Astrocyte (in vitro differentiated cells and primary cell): ENCODE data around the gene ZDHHC14. TPM values are rescaled to one million over a fixed set of nuclear protein-coding genes. Genes with fewer than 3 reads are reported as not detected.
A peak's percentile ranks its signal among the peaks of the same experiment; 100 is the strongest.

Experiments
- DNase-seq: peaks from one replicate; pipeline ENCODE4 v3.0.0-alpha.2; 2010; ENCODE audit warnings: low read depth
- FAIRE-seq: peaks from 2 replicates; lab custom pipeline; 2011; peaks lifted over from hg19 to GRCh38; lab: Jason Lieb, UNC
- H2AFZ ChIP-seq: 2 replicates; pipeline ENCODE4 v1.6.0; 2012; ENCODE audit warnings: low read depth, low read length, inconsistent platforms
- H3K27ac ChIP-seq: 2 replicates; pipeline ENCODE4 v1.5.1; 2011; ENCODE audit warnings: low read depth, low read length, inconsistent platforms
- H3K27me3 ChIP-seq: 2 replicates; pipeline ENCODE4 v1.6.0; 2011; ENCODE audit warnings: low read length, inconsistent platforms; ENCODE audit not compliant: insufficient read depth
- H3K36me3 ChIP-seq: 2 replicates; pipeline ENCODE4 v1.5.1; 2011; ENCODE audit warnings: low read length, inconsistent platforms; ENCODE audit not compliant: insufficient read depth
- H3K4me1 ChIP-seq: 2 replicates; pipeline ENCODE4 v1.5.1; 2011; ENCODE audit warnings: low read length, inconsistent platforms; ENCODE audit not compliant: insufficient read depth
- H3K4me2 ChIP-seq: 2 replicates; pipeline ENCODE4 v1.6.0; 2012; ENCODE audit warnings: low read length, inconsistent platforms
- H3K4me3 ChIP-seq: 2 replicates; pipeline ENCODE4 v1.5.1; 2011; ENCODE audit warnings: low read depth, mild to moderate bottlenecking, low read length, inconsistent platforms; ENCODE audit not compliant: insufficient read depth
- H3K79me2 ChIP-seq: 2 replicates; pipeline ENCODE4 v1.6.0; 2012; ENCODE audit warnings: mild to moderate bottlenecking, low read length, inconsistent platforms; ENCODE audit not compliant: insufficient read depth
- H3K9ac ChIP-seq: 2 replicates; pipeline ENCODE4 v1.6.0; 2012; ENCODE audit warnings: mild to moderate bottlenecking, low read length, inconsistent platforms
- H3K9me3 ChIP-seq: 2 replicates; pipeline ENCODE4 v1.5.1; 2012; ENCODE audit warnings: low read depth, mild to moderate bottlenecking, low read length, inconsistent platforms; ENCODE audit not compliant: insufficient read depth
- H4K20me1 ChIP-seq: 2 replicates; pipeline ENCODE4 v1.6.0; 2012; ENCODE audit warnings: low read length, inconsistent platforms; ENCODE audit not compliant: insufficient read depth
- H3K27ac Mint-ChIP-seq: one replicate; pipeline ENCODE4 v1.8.0; 2021; ENCODE audit warnings: mild to moderate bottlenecking, mixed read lengths; ENCODE audit not compliant: unreplicated experiment
- H3K27me3 Mint-ChIP-seq: one replicate; pipeline ENCODE4 v1.8.0; 2021; ENCODE audit warnings: low read depth, mixed read lengths; ENCODE audit not compliant: unreplicated experiment
- H3K36me3 Mint-ChIP-seq: one replicate; pipeline ENCODE4 v1.8.0; 2021; ENCODE audit warnings: low read depth, mixed read lengths; ENCODE audit not compliant: unreplicated experiment
- H3K4me1 Mint-ChIP-seq: one replicate; pipeline ENCODE4 v1.8.0; 2021; ENCODE audit warnings: low read depth, mixed read lengths; ENCODE audit not compliant: unreplicated experiment
- H3K4me3 Mint-ChIP-seq: one replicate; pipeline ENCODE4 v1.8.0; 2021; ENCODE audit warnings: mild to moderate bottlenecking, moderate library complexity, mixed read lengths; ENCODE audit not compliant: unreplicated experiment
- H3K9me3 Mint-ChIP-seq: one replicate; pipeline ENCODE4 v1.8.0; 2021; ENCODE audit warnings: mild to moderate bottlenecking, mixed read lengths; ENCODE audit not compliant: unreplicated experiment
- EZH2 ChIP-seq: IDR thresholded peaks from 2 replicates; pipeline ENCODE4 v1.6.1; 2012; ENCODE audit warnings: mild to moderate bottlenecking, low read length, inconsistent platforms; ENCODE audit not compliant: insufficient read depth
- total RNA-seq: library from RNA; stranded (reverse); gene quantifications from 2 replicates; pipeline ENCODE4 v1.2.1, GENCODE V29; 2021
- TF ChIP-seq, protein P1 (sequence below): IDR thresholded peaks from 2 replicates; pipeline ENCODE4 v1.5.1; 2011; ENCODE audit warnings: low read depth, mild to moderate bottlenecking, inconsistent platforms, low read length, moderate library complexity; ENCODE audit not compliant: insufficient read depth

Gene ZDHHC14
- total RNA-seq, 1 donor from 2014 or later = 7.2 TPM

DNA sequence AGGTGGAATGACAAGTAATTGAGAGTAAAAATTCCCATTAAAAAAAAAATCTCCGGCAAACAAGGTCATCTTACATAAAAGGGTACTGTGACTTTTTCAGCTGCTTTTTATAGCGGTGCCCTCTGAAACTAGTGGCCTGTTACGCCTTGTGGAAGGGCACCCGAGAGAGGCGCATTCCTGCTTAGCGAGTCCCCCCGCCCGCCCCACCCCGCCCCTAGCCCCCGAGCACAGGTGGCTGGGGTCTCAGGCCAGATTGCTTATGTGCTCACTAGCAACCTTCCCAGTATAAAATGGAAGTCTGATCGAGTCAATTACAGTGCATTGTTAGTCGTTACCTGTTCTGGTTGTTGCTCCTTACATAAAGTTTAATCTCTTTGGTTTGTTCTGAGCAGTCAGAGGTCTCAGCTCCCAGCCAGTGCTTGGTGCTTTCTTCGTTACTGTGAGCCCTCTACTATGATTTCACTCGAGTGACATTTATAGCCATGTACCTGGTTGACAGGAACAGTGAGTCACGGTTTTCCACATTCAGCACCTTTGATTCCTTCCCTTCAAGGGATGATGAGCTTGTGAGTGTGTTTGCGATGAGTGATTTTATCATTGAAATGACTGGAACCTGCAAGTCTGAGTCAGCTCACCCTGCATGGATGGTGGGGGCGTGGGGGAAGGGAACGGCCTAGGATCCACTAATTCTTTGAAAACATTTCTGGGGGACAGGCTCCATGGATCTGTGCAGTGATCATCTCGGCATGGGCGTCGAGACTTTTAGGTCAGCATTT lies 47.6 kb downstream of the ZDHHC14 start:
- Histone ChIP-seq H3K36me3 (no peaks in the 10 kb centered on the region), H3K4me2 (peak overlapping the region; percentile 19), H3K9ac (no peak overlapping the region), H3K9me3 (no peaks in the 10 kb centered on the region), H3K27me3 (peaks cover 3% of the 10 kb centered on the region), H2AFZ (no peak overlapping the region), H3K79me2 (no peaks in the 10 kb centered on the region), H3K4me1 (no peaks in the 10 kb centered on the region), H3K27ac (no peak overlapping the region), H3K4me3 (no peak overlapping the region), H4K20me1 (no peaks in the 10 kb centered on the region)
- Mint-ChIP-seq H3K4me1 (peaks cover 9% of the 10 kb centered on the region), H3K4me3 (no peak overlapping the region), H3K27me3 (peaks cover 25% of the 10 kb centered on the region), H3K27ac (peak overlapping the region; percentile 3), H3K36me3 (peaks cover 7% of the 10 kb centered on the region), H3K9me3 (peaks cover 4% of the 10 kb centered on the region)
- TF ChIP-seq EZH2 = no peak
- TF ChIP-seq, protein P1, sequence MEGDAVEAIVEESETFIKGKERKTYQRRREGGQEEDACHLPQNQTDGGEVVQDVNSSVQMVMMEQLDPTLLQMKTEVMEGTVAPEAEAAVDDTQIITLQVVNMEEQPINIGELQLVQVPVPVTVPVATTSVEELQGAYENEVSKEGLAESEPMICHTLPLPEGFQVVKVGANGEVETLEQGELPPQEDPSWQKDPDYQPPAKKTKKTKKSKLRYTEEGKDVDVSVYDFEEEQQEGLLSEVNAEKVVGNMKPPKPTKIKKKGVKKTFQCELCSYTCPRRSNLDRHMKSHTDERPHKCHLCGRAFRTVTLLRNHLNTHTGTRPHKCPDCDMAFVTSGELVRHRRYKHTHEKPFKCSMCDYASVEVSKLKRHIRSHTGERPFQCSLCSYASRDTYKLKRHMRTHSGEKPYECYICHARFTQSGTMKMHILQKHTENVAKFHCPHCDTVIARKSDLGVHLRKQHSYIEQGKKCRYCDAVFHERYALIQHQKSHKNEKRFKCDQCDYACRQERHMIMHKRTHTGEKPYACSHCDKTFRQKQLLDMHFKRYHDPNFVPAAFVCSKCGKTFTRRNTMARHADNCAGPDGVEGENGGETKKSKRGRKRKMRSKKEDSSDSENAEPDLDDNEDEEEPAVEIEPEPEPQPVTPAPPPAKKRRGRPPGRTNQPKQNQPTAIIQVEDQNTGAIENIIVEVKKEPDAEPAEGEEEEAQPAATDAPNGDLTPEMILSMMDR = no peak
- FAIRE-seq (no peak), DNase-seq (no peak)

DNA sequence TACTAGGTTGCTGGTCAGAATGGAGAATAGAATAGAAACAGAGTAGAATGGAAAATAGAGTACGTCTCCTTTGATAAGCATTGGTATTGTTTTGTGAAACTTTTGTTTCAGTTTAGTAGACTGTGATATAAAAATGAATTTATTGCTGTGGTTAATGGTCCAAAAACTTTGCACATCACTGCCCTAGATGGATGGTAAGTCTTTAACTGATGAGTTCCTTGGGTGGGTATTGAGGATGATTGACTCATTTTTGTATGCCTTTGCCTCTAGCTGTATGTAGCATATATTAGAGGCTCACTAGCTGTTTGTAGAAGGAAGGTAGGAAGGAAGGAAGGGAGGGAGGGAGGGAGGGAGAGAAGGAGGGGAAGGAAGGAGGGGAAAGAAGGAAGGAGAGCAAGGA lies 48.3 kb downstream of the ZDHHC14 start:
- H3K27ac ChIP-seq = no peak overlapping the region
- H4K20me1 ChIP-seq = no peaks in the 10 kb centered on the region
- no peak overlapping the region for H3K27ac Mint-ChIP-seq
- H3K79me2 ChIP-seq = no peaks in the 10 kb centered on the region
- no peak overlapping the region for H3K4me3 Mint-ChIP-seq
- H3K36me3 ChIP-seq = no peaks in the 10 kb centered on the region
- peaks cover 3% of the 10 kb centered on the region for H3K27me3 ChIP-seq
- H3K9me3 Mint-ChIP-seq = peaks cover 4% of the 10 kb centered on the region
- H3K9ac ChIP-seq = no peak overlapping the region
- H3K4me2 ChIP-seq = no peak overlapping the region
- peaks cover 25% of the 10 kb centered on the region for H3K27me3 Mint-ChIP-seq
- TF ChIP-seq EZH2 = no peak
- TF ChIP-seq, protein P1 = no peak
- DNase-seq = no peak
- no peaks in the 10 kb centered on the region for H3K4me1 ChIP-seq
- no peak for FAIRE-seq
- H3K4me3 ChIP-seq = no peak overlapping the region
- H3K9me3 ChIP-seq = no peaks in the 10 kb centered on the region
- peaks cover 9% of the 10 kb centered on the region for H3K4me1 Mint-ChIP-seq
- no peak overlapping the region for H2AFZ ChIP-seq
- H3K36me3 Mint-ChIP-seq = peaks cover 7% of the 10 kb centered on the region

DNA sequence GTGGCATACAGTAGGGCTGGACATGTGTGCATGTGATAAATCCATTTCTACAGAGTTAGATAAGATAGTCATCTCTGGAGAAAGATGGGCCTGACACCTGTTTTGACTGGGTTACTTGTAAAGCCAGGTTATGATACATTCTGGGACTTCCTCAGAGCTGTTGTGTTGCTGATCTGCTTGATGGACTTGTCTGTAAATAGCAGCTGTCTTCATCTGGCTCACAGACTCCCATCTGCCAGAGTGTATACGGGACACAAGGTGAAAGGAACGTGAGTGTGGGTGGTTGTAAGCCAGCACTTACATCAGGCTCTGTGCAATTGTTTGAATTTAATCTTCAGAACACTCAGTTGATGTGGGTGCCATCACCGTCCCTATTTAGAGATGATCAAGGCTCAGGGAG lies 49.8 kb downstream of the ZDHHC14 start:
- no peak for FAIRE-seq
- Histone ChIP-seq H3K4me2 (no peak overlapping the region), H3K4me3 (no peak overlapping the region), H3K79me2 (no peaks in the 10 kb centered on the region), H3K36me3 (no peaks in the 10 kb centered on the region), H2AFZ (no peak overlapping the region), H4K20me1 (peaks cover 5% of the 10 kb centered on the region), H3K9ac (no peak overlapping the region), H3K4me1 (no peaks in the 10 kb centered on the region), H3K27ac (no peak overlapping the region), H3K27me3 (peaks cover 3% of the 10 kb centered on the region), H3K9me3 (no peaks in the 10 kb centered on the region)
- TF ChIP-seq EZH2 = no peak
- TF ChIP-seq, protein P1 = no peak
- no peak for DNase-seq
- Mint-ChIP-seq H3K4me1 (peaks cover 9% of the 10 kb centered on the region), H3K27ac (no peak overlapping the region), H3K27me3 (peaks cover 20% of the 10 kb centered on the region), H3K4me3 (no peak overlapping the region), H3K36me3 (peaks cover 7% of the 10 kb centered on the region), H3K9me3 (peaks cover 4% of the 10 kb centered on the region)
